ENCODE data around the gene ZNF579.

The ZNF579 gene

GRCh38 chr19:55622242-55622969 is 41.8 kb upstream of the ZNF579 start:
- TF ChIP-seq BACH2 (CRISPR knock-in tag; IDR thresholded peaks at IDR 0.05; ENCODE audit: borderline replicate concordance) = no peak
- no peak for TF ChIP-seq PPARA (CRISPR knock-in tag; IDR thresholded peaks at IDR 0.05; ENCODE audit: borderline replicate concordance)
- TF ChIP-seq TOX (CRISPR knock-in tag; IDR thresholded peaks at IDR 0.05; ENCODE audit: borderline replicate concordance) = no peak
- TF ChIP-seq TSHZ2 (CRISPR knock-in tag; IDR thresholded peaks at IDR 0.05) = no peak
- TF ChIP-seq ZNF70 (CRISPR knock-in tag; IDR thresholded peaks at IDR 0.05) = no peak
- no peak for TF ChIP-seq GLIS3 (CRISPR knock-in tag; IDR thresholded peaks at IDR 0.05)
- no peak for TF ChIP-seq TCF4 (CRISPR knock-in tag; IDR thresholded peaks at IDR 0.05; ENCODE audit: borderline replicate concordance)
- TF ChIP-seq SNAI2 (CRISPR knock-in tag; IDR thresholded peaks at IDR 0.05) = no peak
- no peak for TF ChIP-seq ISL1 (CRISPR knock-in tag; IDR thresholded peaks at IDR 0.05)
- TF ChIP-seq ZFP30 (CRISPR knock-in tag; IDR thresholded peaks at IDR 0.05) = no peak
- no peak for ATAC-seq

- no peak for ATAC-seq
- TF ChIP-seq PPARA (CRISPR knock-in tag; IDR thresholded peaks at IDR 0.05; ENCODE audit: borderline replicate concordance) (no peak), BACH2 (CRISPR knock-in tag; IDR thresholded peaks at IDR 0.05; ENCODE audit: borderline replicate concordance) (no peak), OSR1 (CRISPR knock-in tag; IDR thresholded peaks at IDR 0.05) (no peak), ZC3H10 (CRISPR knock-in tag; IDR thresholded peaks at IDR 0.05) (no peak), CREB5 (CRISPR knock-in tag; IDR thresholded peaks at IDR 0.05; ENCODE audit: low read depth) (no peak), ZNF70 (CRISPR knock-in tag; IDR thresholded peaks at IDR 0.05) (no peak), ISL1 (CRISPR knock-in tag; IDR thresholded peaks at IDR 0.05) (no peak), TOX (CRISPR knock-in tag; IDR thresholded peaks at IDR 0.05; ENCODE audit: borderline replicate concordance) (no peak), ZNF8 (CRISPR knock-in tag; IDR thresholded peaks at IDR 0.05) (no peak), ESRRG (CRISPR knock-in tag; IDR thresholded peaks at IDR 0.05) (no peak), SNAI2 (CRISPR knock-in tag; IDR thresholded peaks at IDR 0.05) (no peak), TCF4 (CRISPR knock-in tag; IDR thresholded peaks at IDR 0.05; ENCODE audit: borderline replicate concordance) (no peak), POU6F1 (CRISPR knock-in tag; IDR thresholded peaks at IDR 0.05; ENCODE audit: borderline replicate concordance, low read depth) (no peak), RARB (CRISPR knock-in tag; IDR thresholded peaks at IDR 0.05) (no peak), ZFP30 (CRISPR knock-in tag; IDR thresholded peaks at IDR 0.05) (no peak), GLIS3 (CRISPR knock-in tag; IDR thresholded peaks at IDR 0.05) (no peak), ARNTL (CRISPR knock-in tag; IDR thresholded peaks at IDR 0.05; ENCODE audit: borderline replicate concordance, low read depth) (no peak), PATZ1 (CRISPR knock-in tag; IDR thresholded peaks at IDR 0.05; ENCODE audit: borderline replicate concordance) (no peak)
Observed at GRCh38 chr19:55621673-55622231, 41.1 kb upstream of the ZNF579 start.

- ATAC-seq = no peak
- TF ChIP-seq ARNTL (CRISPR knock-in tag; IDR thresholded peaks at IDR 0.05; ENCODE audit: borderline replicate concordance, low read depth) (no peak), SNAI2 (CRISPR knock-in tag; IDR thresholded peaks at IDR 0.05) (no peak)
Observed at GRCh38 chr19:55621205-55621672, 40.6 kb upstream of the ZNF579 start.

All from SK-N-SH treated with all-trans-retinoic acid at 6 μM for 48 hours (cell line).